Fibroblast of skin of left biceps (primary cell): Measurements from ENCODE around the gene DSP.
A peak's percentile ranks its signal among the peaks of the same experiment; 100 is the strongest.

Experiments used
- DNase-seq, 2 experiments: peaks; one replicate each; pipeline ENCODE4 v3.0.0-alpha.2; 2013; ENCODE audit warnings: low read depth in 2 of 2

The DSP gene

GRCh38 chr6:7561153-7561964 lies 19.9 kb downstream of the DSP start:
- DNase-seq: no peak

- no peak for DNase-seq
Measured at GRCh38 chr6:7562769-7563168, 21.3 kb downstream of the DSP start.

GRCh38 chr6:7566107-7566506 lies 24.6 kb downstream of the DSP start:
- DNase-seq: no peak

GRCh38 chr6:7566617-7567173 lies 25.2 kb downstream of the DSP start:
- DNase-seq: no peak

GRCh38 chr6:7568021-7568420 lies 26.6 kb downstream of the DSP start:
- peak; percentile 81 to 84 for DNase-seq

GRCh38 chr6:7569082-7569481 lies 27.6 kb downstream of the DSP start:
- no peak for DNase-seq

GRCh38 chr6:7572213-7572943 lies 30.9 kb downstream of the DSP start:
- no peak for DNase-seq

- DNase-seq: no peak
Measured at GRCh38 chr6:7574500-7574899, 33.0 kb downstream of the DSP start.

GRCh38 chr6:7578516-7578915 lies 37.0 kb downstream of the DSP start:
- no peak for DNase-seq

GRCh38 chr6:7578931-7579330 lies 37.5 kb downstream of the DSP start:
- DNase-seq: no peak

- DNase-seq: no peak
Measured at GRCh38 chr6:7579851-7580250, 38.4 kb downstream of the DSP start.

- no peak for DNase-seq
Measured at GRCh38 chr6:7580537-7580926, 39.1 kb downstream of the DSP start.

GRCh38 chr6:7580927-7581618 lies 39.6 kb downstream of the DSP start:
- no peak for DNase-seq

GRCh38 chr6:7585287-7585930 lies 43.9 kb downstream of the DSP start:
- no peak for DNase-seq

GRCh38 chr6:7587631-7588100 lies 46.2 kb downstream of the DSP start:
- peak in 1 of 2 experiments; percentile 9 for DNase-seq

- no peak for DNase-seq
Measured at GRCh38 chr6:7588506-7588905, 47.0 kb downstream of the DSP start.

GRCh38 chr6:7589221-7589620 lies 47.8 kb downstream of the DSP start:
- DNase-seq: no peak

- DNase-seq: peak; percentile 76 to 77
Measured at GRCh38 chr6:7589949-7590917, 48.8 kb downstream of the DSP start, which contains the start of gene SNRNP48. SNRNP48 (plus strand) TSS chr6:7590198; CDS start chr6:7590258, 60 bp downstream.

- DNase-seq: no peak
Measured at GRCh38 chr6:7590918-7591302, 49.4 kb downstream of the DSP start.

- no peak for DNase-seq
Measured at GRCh38 chr6:7591770-7592169, 50.3 kb downstream of the DSP start.
